Measurements from ENCODE around the gene POLN. TPM values are rescaled to one million over a fixed set of nuclear protein-coding genes. Genes with fewer than 3 reads are reported as not detected.
A peak's percentile ranks its signal among the peaks of the same experiment; 100 is the strongest.

The POLN gene
- total and polyA plus RNA-seq, 2 of the 4 experiments (the other 2 are of a cell fraction): 0.63 to 0.72 TPM

DNA sequence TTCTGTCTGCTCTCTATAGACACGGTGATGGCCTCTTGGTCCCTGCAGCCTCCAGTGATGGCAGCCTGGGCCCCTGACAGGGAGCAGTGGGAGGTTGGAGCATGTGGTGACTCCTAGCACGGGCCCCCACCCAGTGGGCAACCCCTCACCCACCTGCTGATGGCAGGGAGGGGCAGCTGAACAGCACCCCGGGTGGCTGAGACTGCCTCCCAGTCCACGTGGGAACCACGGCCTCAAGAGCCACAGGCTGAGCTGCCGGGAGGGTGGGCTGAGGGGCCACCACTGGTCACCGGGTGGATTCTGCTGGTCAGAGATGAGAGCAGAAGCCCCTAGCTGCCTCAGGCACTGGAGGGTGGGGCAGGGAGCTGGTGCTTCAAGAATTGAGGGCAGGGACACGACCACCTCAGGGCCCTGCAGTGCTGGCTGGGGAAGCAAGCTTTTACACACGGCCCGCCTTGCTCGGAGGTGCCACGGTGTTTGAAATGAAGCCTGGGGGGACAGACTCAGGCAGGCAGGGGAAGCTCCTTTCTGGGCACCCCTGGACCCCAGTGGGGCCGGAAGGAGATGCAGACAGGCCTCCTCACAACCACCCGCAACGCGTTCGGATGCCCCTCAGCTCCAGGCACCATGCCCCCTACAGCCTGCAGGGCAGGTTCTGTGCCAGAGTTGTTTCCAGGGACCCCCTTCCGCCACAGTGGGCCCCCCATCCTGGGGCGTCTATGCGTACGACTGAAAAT, 6.3 kb upstream of the POLN start:
- H2BK20ac ChIP-seq (ENCODE audit: low read depth, low read length): no peak overlapping the region
- no peak overlapping the region for H3K4me2 ChIP-seq (ENCODE audit: low read depth, low read length)
- H3K9me3 ChIP-seq (ENCODE audit: control insufficient read depth, insufficient read depth, low read length): no peaks in the 10 kb centered on the region
- ChIA-PET CTCF (no interaction called here), POLR2A (ENCODE audit: unreplicated experiment) (no interaction called here)
- no peak overlapping the region for H3K27ac ChIP-seq (ENCODE audit: insufficient read depth, low read length)
- no peak overlapping the region for H3K56ac ChIP-seq (ENCODE audit: extremely low read depth, insufficient read depth, low read length)
- intact Hi-C loops (cut with micrococcal nuclease): no loop called here
- peak overlapping the region; percentile 39 for H2AK9ac ChIP-seq (replicated peaks; ENCODE audit: low read depth, low read length, poor library complexity)
- no peaks in the 10 kb centered on the region for H3K27me3 ChIP-seq (ENCODE audit: control insufficient read depth, insufficient read depth, low read length)
- WGBS, 2 experiments (ENCODE audit: extremely low coverage in 2 of 2, insufficient read length in 1 of 2): 88% methylated on average over 3 of the region's 21 CpGs; no CpG with 5 or more reads in 1 of the 2 experiments
- peaks cover 3% of the 10 kb centered on the region; the same call in 1 of the 2 replicates for H3K4me1 ChIP-seq (ENCODE audit: control insufficient read depth, insufficient read depth, low read length)
- no peak overlapping the region for H2AK5ac ChIP-seq (ENCODE audit: low read depth, low read length)
- H4K20me1 ChIP-seq (ENCODE audit: insufficient read depth, low read length): peaks cover 17% of the 10 kb centered on the region
- dilution Hi-C loops (cut with HindIII; ENCODE audit: low sequenced_read_pairs, unreplicated experiment): no loop called here
- H3K9me1 ChIP-seq (ENCODE audit: insufficient read depth, low read length): 0 out of 2 replicates have a peak, but pooled peaks cover 3% of the 10 kb centered on the region
- H3K4me3 ChIP-seq (ENCODE audit: insufficient read depth, low read depth, low read length): no peak overlapping the region
- H3K9ac ChIP-seq (ENCODE audit: low read depth, low read length): no peak overlapping the region
- H2BK5ac ChIP-seq (ENCODE audit: low read depth, low read length, poor library complexity, severe bottlenecking): no peak overlapping the region
- no peak overlapping the region for H3K23ac ChIP-seq (ENCODE audit: low read depth, low read length)
- in situ Hi-C loops (cut with MboI; ENCODE audit: low sequenced_read_pairs): no loop called here
- no peak overlapping the region for H4K5ac ChIP-seq (ENCODE audit: low read depth, low read length)
- no peak overlapping the region for H2AFZ ChIP-seq (replicated peaks; ENCODE audit: low read length, poor library complexity)
- no peak overlapping the region for H4K8ac ChIP-seq (ENCODE audit: low read depth in 2 of 2, low read length in 2 of 2)
- TF ChIP-seq NFE2L2 (IDR thresholded peaks at IDR 0.05; ENCODE audit: low read depth, low read length) (no peak), RCOR1 (IDR thresholded peaks at IDR 0.05; ENCODE audit: insufficient replicate concordance, low read length) (no peak), RFX5 (IDR thresholded peaks at IDR 0.05; ENCODE audit: low read depth, low read length) (no peak), MXI1 (IDR thresholded peaks at IDR 0.05; ENCODE audit: borderline replicate concordance, low read depth, low read length) (no peak), SMC3 (IDR thresholded peaks at IDR 0.05; ENCODE audit: low read depth, low read length) (no peak)
- no peak overlapping the region for H2BK15ac ChIP-seq (ENCODE audit: low read depth, low read length)
- no peak overlapping the region for H3K14ac ChIP-seq (replicated peaks; ENCODE audit: low read depth, low read length)
- peaks cover 0 to 8% of the 10 kb centered on the region in 2 experiments; a peak in 1 of 4 replicates for H3K79me1 ChIP-seq (ENCODE audit: low read depth in 1 of 2, low read length in 2 of 2)
- H3K4ac ChIP-seq (ENCODE audit: low read depth, low read length): no peak overlapping the region
- peaks cover 44% of the 10 kb centered on the region for H3K36me3 ChIP-seq (ENCODE audit: control insufficient read depth, insufficient read depth, low read length)
- ATAC-seq (ENCODE audit: low read depth) (no peak), DNase-seq (no peak)
- H2BK120ac ChIP-seq (ENCODE audit: low read depth, low read length): no peak overlapping the region
- no peak overlapping the region for H3K18ac ChIP-seq (ENCODE audit: low read depth, low read length)
- no peak overlapping the region for H4K91ac ChIP-seq (ENCODE audit: insufficient read depth, low read depth, low read length)
- BruUV-seq (replicated peaks): no TSS peak

Data from IMR-90 (cell line).